ENCODE results near the gene MRGPRG.

MRGPRG gene

DNA sequence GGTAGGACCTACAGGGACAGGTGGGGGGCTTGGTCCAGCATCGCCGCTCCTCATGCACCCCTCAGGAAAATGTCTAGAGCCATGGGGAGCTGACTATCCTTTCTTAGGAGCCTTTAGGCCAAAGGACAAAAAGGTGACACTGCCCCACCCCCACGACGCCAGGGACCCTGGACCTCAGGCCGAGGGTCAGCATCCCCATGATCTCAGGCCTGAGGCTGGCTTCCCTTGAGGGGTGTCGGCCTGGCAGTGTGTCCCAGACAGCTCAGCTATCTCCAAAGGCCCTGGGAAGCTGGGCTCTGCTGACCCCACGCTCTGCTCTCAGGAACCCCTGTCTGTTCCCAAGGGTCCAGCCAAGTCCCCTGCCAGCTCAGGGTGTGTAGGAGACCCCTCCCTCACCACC lies 16.3 kb downstream of the MRGPRG start:
- POLR2A ChIA-PET, result no interaction called here
- CTCF ChIA-PET, result no interaction called here

DNA sequence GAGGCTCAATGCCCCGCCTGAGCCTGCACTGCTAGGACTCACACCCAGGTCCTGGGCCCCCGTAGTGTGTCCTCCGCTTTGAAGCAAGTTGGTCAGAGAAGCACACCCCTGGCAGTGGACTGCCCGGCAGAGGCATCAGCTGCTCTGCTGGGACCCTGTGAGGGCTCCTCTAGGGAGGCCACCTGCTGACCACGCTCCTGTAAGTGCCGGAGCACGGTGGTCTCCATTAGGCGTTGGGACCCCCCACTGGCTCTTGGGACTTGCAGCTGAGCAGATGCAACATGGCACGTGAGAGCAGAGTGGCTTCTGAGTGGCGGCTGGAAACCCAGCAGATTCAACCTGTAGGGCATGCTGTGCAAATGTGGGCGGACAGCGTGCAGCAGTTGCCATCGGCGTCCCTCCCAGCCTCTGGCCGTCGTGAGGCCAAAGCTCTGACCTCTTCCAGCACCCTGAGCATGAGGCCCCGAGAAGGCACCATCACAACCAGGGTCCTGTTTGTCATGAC lies 16.9 kb downstream of the MRGPRG start:
- CTCF ChIA-PET, result no interaction called here
- DNase-seq (ENCODE audit: extremely low spot score), result no peak
- TF ChIP-seq, protein P1, sequence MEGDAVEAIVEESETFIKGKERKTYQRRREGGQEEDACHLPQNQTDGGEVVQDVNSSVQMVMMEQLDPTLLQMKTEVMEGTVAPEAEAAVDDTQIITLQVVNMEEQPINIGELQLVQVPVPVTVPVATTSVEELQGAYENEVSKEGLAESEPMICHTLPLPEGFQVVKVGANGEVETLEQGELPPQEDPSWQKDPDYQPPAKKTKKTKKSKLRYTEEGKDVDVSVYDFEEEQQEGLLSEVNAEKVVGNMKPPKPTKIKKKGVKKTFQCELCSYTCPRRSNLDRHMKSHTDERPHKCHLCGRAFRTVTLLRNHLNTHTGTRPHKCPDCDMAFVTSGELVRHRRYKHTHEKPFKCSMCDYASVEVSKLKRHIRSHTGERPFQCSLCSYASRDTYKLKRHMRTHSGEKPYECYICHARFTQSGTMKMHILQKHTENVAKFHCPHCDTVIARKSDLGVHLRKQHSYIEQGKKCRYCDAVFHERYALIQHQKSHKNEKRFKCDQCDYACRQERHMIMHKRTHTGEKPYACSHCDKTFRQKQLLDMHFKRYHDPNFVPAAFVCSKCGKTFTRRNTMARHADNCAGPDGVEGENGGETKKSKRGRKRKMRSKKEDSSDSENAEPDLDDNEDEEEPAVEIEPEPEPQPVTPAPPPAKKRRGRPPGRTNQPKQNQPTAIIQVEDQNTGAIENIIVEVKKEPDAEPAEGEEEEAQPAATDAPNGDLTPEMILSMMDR (IDR thresholded peaks at IDR 0.05; ENCODE audit: control extremely low read depth, extremely low read depth, low read depth, missing control alignments), result no peak

More for the DNA sequence above, 16.3 kb downstream of the MRGPRG start:
- TF ChIP-seq, protein P1 (IDR thresholded peaks at IDR 0.05; ENCODE audit: control extremely low read depth, extremely low read depth, low read depth, missing control alignments), result no peak
- DNase-seq (ENCODE audit: extremely low spot score), result no peak

DNA sequence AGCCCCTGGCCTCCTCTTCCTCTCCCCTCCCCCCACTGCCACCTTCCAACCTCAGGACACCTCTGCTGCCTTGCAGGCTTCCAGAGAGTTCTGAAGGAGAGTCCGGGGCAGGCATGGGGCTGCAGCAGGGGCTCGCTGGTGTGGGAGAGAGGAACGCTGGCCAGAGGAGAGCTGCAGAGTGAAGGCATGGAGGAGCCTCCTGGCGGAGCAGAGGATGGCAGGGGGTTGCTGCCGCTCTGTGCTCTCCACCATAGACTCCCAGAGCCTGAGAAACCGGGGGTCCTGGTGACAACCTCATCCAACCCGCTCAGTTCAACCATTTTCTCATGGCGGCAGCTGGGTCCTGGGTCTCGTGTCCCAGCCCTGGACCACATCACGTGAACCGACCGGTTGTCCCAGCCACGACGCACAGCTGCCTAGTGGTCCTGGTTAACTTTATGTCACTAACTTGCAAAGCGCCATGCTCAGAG lies 17.5 kb downstream of the MRGPRG start:
- POLR2A ChIA-PET, result no interaction called here
- CTCF ChIA-PET, result no interaction called here
- TF ChIP-seq, protein P1 (IDR thresholded peaks at IDR 0.05; ENCODE audit: control extremely low read depth, extremely low read depth, low read depth, missing control alignments), result no peak

More for the DNA sequence above, 16.9 kb downstream of the MRGPRG start:
- POLR2A ChIA-PET, result no interaction called here

DNA sequence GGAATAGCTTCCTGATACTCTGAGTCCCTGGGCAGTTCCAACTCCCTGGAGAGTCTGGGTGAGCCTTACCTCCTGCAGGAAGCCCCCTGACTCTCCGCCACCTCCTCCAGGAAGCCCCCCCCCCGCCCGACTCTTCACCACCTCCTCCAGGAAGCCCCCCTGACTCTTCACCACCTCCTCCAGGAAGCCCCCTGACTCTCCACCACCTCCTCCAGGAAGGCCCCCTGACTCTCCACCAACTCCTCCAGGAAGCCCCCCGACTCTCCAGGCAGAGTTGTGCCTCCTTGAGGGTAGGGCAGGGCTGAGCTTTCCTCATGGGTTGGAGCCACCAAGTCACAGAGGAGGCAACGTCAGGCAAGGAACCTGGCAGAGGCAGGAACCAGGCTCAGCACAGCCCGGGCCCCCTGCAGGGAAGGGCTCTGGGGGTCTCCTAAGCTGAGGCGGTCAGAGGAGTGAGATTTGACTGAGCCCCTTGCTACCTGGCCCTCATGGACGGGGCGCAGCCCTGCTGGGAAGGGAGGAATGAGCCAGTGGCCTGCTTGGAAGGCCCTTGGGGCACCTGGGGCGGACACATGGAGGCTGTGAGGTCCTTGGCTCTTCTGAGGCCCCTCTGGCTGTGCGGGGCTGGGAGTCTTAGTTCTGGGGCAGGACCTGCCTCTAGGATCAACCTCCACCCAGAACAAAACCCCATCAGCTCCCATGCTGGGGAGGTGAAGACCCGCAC lies 18.1 kb downstream of the MRGPRG start:
- POLR2A ChIA-PET, result no interaction called here
- DNase-seq (ENCODE audit: extremely low spot score), result no peak
- CTCF ChIA-PET, result no interaction called here
- TF ChIP-seq, protein P1 (IDR thresholded peaks at IDR 0.05; ENCODE audit: control extremely low read depth, extremely low read depth, low read depth, missing control alignments), result no peak

More for the DNA sequence above, 17.5 kb downstream of the MRGPRG start:
- DNase-seq (ENCODE audit: extremely low spot score), result no peak

DNA sequence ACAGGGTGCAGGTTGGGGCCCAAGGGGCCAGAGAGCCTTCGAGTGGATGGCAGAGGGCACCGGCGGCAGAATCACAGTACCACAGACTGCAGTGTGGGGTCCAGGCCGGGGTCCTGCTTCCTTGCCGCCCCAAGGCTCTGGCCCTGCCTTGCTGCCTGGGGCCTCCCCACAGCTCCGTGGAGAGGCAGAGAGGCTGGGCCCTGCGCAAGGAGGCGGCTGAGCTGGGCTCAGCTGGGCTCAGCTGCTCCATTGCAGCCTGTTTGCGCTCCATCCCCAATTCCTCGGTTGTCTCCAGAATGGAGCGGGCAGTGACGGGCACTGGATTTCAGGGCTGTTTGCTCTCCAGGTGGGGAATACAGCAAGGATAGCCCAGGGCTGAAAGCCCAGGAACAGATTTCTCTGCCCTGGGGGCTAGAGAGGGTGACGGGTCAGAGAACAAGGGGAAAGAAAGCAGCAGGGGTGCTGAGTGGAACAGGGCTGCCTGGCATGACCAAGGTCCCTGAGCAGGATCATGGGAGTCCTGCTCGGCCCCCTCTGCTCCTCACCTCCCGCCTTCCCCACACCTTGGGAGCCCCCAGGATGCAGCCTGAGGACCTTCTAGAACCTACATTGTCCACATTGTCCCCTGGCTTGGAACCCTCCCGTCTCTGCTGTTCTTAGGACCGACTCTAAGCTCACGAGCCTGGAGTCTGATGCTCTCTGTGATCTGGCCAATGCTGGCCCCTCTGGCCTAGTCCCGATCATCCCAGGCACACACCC lies 18.9 kb downstream of the MRGPRG start:
- POLR2A ChIA-PET, result no interaction called here
- CTCF ChIA-PET, result no interaction called here
- no peak for DNase-seq (ENCODE audit: extremely low spot score)
- TF ChIP-seq, protein P1 (IDR thresholded peaks at IDR 0.05; ENCODE audit: control extremely low read depth, extremely low read depth, low read depth, missing control alignments), result no peak

DNA sequence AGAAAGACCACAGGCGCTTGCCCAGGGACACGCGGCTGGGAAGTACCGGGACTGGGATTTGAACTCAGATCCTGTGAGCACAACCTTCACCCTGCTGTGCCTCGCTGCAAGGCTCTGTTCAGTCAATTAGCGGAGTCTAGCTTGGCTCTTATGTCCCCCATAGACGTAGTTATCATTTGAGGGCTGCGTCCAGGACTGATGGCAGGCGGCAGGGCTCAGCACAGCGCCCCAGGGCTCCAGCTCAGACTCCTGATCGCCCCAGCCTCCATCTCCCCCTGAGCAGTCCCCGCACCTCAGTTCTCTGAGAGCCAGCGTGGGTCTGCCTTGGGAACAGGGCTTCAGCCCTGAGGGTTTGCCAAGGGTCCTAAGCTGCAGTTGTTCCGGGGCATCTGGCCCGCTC lies 19.8 kb downstream of the MRGPRG start:
- ChIA-PET POLR2A (no interaction called here), CTCF (no interaction called here)
- TF ChIP-seq, protein P1 (IDR thresholded peaks at IDR 0.05; ENCODE audit: control extremely low read depth, extremely low read depth, low read depth, missing control alignments), result no peak
- no peak for DNase-seq (ENCODE audit: extremely low spot score)

All from GM10248 (cell line).